GM21576 (cell line): ENCODE measurements around the gene HPRT1.
"Not testable (repeated sequence)": the region's sequence is repeated elsewhere in the genome, so short reads cannot be mapped to it uniquely, and the experiment has no call there.

ENCODE experiments used
- ATAC-seq: cut with Tn5 transposase; IDR thresholded peaks from one replicate; pipeline ENCODE4 v1.9.1; 2021; ENCODE audit warnings: mild to moderate bottlenecking, moderate library complexity; ENCODE audit not compliant: unreplicated experiment

HPRT1 gene, protein sequence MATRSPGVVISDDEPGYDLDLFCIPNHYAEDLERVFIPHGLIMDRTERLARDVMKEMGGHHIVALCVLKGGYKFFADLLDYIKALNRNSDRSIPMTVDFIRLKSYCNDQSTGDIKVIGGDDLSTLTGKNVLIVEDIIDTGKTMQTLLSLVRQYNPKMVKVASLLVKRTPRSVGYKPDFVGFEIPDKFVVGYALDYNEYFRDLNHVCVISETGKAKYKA

DNA sequence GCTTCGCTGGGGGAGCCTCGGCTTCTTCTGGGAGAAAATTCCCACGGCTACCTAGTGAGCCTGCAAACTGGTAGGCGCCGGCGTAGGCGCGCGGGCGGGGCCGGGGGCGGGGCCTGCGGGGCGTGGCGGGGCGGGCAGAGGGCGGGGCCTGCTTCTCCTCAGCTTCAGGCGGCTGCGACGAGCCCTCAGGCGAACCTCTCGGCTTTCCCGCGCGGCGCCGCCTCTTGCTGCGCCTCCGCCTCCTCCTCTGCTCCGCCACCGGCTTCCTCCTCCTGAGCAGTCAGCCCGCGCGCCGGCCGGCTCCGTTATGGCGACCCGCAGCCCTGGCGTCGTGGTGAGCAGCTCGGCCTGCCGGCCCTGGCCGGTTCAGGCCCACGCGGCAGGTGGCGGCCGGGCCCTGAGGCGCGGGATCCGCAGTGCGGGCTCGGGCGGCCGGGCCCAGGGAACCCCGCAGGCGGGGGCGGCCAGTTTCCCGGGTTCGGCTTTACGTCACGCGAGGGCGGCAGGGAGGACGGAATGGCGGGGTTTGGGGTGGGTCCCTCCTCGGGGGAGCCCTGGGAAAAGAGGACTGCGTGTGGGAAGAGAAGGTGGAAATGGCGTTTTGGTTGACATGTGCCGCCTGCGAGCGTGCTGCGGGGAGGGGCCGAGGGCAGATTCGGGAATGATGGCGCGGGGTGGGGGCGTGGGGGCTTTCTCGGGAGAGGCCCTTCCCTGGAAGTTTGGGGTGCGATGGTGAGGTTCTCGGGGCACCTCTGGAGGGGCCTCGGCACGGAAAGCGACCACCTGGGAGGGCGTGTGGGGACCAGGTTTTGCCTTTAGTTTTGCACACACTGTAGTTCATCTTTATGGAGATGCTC, at the start of gene HPRT1:
Gene HPRT1 (plus strand): TSS at position 161 of the 857 bp plus-strand sequence. CDS start 147 bp downstream, at position 308.
- ATAC-seq, result peak; percentile 91

DNA sequence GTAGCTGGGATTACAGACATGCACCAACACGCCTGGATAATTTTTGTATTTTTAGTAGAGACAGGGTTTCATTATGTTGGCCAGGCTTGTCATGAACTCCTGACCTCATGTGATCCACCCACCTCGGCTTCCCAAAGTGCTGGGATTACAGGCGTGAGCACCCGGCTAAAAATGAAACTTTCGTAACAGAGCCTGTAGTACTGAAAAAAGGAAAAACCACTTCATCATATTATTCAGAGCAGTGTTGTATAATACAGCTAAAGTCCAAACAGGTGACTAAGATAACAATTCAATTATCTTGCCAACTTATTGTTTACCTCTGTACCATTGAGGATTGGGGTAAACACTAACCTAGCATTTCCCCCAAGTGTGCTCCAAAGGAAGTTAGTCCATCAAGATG, 43.9 kb upstream of the HPRT1 start:
- no peak for ATAC-seq

DNA sequence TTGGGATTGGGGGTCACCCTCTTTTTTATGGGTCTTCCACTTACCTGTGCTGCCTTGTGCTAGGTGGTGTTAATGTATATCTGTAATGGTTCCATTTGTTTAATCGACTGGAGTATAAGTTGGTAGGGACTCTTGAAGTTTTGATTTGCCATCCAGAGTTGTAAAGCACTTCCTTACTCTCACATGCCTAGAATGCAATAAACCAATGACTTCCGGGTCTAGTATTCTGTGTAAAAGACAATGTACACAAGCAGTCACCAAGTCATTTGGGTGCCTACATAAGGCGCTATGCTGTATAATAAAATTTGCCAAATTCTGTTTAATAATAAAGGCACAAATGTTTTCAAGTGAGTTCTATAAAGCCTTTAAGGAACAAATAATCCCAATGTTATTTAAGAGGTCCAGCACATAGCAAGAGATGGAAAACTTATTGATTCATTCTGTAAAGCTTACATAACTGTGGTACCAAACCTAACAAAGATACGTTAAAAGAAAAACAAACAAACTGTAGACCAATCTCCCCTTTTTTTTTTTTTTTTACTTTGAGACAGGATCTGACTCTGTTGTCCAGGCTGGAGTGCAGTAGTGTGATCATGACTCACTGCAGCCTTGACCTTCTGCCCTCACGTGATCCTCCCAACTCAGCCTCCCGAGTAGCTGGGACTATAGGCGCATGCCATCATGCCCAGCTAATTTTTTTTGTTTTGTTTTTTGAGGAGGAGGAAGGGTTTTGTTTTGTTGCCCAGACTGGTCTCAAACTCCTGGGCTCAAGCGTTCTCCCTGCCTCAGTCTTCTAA, 41.5 kb upstream of the HPRT1 start:
- ATAC-seq, result no peak

DNA sequence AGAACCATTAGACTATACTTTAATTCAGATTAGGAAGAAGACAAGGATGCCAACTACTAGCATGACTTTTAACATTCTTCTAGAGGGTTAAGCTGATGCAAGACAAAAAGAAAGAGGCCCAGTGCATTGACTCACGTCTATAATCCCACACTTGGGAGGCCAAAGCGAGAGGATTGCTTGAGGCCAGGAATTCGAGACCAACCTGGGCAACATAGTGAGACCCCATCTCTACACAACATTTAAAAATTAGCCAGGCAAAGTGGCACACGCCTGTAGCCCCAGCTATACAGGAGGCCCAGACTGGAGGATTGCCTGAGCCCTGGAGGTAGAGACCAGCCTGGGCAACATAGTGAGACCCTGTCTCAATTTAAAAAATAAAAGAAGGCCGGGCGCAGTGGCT, 40.2 kb upstream of the HPRT1 start:
- ATAC-seq, result no peak

DNA sequence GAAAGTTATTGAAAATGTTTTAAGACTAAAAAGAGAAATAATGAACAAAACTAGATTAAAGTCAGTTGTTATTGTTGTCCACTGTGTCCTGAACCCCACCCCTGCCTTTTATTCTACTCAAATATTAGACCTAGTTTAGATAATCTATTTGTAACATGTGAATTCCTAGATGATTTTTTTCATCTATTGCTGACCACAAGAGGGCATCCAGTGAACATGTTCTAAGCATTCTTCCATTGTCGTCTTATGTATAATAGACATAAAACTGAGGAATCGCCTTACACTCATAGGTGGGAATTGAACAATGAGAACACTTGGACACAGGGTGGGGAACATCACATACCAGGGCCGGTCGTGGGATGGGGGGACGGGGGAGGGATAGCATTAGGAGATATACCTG, 36.4 kb upstream of the HPRT1 start:
- no peak for ATAC-seq

DNA sequence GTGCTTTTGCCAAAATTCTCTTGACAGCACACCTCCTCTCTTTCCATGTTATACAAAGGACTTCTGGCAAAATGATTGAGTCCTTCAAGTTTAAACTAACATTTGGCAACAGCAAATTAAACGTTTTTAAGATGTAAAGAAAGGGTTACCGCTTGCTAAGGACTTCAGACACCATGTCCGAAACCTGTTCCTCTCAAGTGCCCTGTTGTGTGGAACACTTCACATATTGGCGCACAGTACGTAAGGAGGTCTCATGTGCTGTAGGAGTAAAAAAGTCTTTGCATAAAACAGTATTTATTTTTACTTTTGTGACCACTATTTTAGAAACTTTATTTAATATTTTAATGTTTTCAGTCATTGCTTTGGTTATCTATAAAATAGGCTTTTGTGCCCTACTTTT, 33.7 kb upstream of the HPRT1 start:
- ATAC-seq, result no peak

DNA sequence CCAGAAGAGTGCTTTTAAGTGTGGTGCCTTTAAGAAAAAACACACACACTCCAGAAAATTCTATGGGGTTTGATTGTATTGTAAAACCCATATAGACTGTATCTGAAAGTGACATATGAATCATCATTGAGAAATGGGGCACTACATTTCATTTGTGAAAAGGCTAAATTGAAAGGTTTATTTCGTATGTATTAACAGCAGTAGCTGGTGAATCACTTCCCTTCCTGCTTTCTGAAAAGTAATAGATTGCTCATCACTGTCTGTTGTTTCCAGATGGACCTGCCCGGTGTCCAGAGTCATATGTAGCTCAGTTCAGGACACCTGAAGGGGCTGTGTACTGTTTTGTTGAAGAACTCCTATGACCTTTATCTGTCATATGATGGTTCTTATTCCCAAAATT, 28.1 kb upstream of the HPRT1 start:
- no peak for ATAC-seq

DNA sequence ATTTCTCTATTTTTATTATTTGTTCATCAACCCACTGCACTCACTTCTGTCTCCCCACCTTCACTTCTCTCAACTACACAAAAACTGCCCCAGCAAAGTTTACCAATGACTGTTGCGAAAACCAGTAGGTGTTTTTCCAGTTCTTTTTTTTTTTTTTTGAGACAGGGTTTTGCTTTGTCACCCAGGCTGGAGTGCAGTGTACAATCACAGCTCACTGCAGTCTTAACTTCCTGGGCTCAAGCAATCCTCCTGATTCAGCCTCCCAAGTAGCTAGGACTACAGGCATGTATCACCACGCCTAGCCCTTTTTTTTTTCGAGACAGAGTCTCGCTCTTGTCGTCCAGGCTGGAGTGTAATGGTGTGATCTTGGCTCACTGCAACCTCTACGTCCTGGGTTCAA, 24.1 kb upstream of the HPRT1 start:
- ATAC-seq, result no peak

DNA sequence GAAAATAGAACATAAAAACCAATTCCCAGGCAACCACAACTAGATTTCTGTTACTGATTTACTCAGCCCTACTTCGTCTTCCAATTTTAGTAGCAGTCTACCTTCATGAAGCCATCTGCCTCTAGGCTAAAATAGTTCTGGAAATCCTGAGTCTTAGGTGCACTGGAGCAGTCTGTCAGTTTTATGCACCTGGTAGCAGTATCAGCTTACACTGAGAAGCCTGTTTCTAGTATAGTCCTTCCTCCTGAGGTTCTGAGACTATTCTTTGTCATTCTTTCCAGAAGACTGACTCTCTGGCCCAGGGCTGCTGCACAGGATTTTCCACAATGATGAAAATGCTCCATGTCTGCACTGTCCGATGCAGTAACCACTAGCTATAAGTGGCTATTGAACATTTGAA, 16.9 kb upstream of the HPRT1 start:
- ATAC-seq, result no peak

DNA sequence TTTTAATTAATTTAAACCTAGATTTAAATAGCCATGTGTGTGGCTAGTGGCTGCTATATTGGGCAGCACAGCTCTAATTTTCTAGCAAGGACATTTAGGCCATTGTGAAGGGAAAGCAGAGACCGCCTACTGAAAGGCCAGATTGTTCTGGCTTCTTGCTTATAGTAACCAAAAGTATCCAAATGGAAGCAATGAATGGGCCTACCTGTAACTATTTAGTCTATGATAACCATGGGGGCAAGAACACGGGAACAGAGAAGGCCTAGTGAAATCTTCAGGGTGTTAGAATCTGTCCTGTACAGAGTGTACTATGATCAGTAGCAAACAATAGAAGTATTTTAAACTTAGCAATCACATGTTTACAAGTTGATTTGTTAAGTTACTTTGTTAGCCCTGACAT, 16.5 kb upstream of the HPRT1 start:
- ATAC-seq, result no peak

DNA sequence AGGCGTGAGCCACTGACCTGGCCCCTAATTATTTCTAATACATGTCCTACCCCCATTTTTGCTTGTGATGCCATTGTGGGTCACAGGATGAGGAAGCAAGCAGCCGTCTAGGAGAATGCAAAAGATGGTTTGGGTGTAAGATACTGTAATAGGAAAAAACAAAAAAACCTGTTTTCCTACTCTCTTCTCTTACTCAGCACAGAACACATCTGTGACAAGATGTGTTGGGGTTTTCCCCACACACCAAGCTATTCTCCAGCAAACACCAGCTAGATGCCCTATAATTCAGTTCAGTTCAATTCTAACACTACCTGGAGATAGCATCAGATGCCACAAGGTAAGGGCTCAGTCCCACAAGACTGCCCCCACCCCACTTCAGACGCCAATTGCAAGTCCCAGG, 15.3 kb upstream of the HPRT1 start:
- ATAC-seq, result no peak

DNA sequence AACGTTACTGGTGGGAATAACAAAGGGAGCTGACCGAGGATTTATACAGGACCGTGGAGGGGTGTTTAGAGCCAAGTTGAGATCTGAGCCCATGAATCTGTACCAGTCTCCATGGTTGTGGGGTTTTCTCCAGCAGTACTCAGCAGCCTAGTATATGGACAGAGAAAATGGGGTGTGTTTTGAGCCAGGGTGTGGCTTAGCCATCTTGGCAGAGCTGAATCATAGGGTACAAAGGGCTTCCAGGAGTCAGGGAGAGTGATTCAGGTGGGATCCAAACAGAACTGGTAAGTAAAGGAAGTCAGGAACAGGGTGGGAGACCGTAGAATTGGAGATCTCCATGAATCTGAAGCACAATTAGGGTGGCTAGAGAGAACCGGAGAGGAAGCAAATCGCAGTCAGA, 7.4 kb upstream of the HPRT1 start:
- no peak for ATAC-seq

DNA sequence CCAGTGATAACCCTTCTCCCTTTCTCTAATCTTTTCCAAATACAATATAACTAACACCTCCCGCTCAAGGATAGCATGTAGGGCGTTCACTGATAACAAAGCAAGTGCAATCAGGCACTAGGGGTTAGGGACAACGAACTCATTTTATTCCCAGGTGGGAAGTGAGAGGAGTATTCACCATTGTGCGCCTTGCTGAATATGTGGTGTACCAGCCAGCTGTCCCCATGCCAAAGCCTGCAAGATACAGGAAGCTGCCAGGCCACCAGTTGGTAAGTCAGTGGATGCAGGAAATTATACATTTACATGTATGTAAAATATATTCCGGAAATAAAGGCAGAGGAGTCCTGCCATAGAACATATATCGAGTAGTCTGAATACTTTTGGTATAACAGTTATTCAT, 6.3 kb upstream of the HPRT1 start:
- ATAC-seq, result no peak

DNA sequence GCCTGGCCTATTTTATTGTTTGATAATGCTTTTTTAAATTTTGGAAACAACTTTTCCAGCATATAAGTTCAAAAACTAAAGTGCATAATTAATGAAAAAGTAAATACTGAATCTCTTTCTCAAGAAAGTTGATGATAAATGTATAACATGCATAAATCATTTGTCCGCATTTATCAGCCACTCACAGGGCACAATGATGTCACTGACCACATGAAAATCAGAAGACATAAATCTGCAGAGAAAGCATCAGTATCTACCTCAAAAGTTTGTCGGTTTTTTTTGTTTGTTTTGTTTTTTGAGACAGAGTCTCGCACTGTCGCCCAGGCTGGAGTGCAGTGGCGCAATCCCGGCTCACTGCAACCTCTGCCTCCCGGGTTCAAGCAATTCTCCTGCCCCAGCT, 5.5 kb upstream of the HPRT1 start:
- no peak for ATAC-seq

DNA sequence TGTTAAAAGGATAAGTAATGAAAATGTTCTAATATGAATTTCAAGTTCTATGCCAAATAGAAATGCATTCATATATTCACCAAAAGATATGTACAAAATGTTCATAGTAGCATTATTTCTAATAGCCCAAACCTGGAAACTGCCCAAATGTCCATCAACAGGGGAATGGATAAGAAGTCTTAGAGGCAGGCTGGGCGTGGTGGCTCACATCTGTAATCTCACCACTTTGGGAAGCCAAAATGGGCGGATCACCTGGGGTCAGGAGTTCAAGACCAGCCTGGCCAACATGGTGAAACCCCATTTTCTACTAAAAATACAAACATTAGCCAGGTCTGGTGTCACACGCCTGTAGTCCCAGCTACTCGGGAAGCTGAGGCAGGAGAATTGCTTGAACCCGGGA, 2.3 kb upstream of the HPRT1 start:
- no peak for ATAC-seq

DNA sequence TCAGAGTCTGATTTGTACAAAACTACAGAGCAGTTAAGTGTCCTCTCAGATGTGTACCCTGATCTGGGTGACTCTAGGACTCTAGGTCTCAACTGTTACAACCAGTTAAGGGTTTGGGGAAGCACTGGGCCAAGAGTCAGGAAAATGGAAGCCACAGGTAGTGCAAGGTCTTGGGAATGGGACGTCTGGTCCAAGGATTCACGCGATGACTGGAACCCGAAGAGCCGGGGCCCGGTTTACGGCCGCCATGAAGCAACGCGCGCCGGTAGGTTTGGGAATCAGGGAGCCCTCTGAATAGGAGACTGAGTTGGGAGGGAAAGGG, 321 bp upstream of the HPRT1 start:
- ATAC-seq, result peak; percentile 7

DNA sequence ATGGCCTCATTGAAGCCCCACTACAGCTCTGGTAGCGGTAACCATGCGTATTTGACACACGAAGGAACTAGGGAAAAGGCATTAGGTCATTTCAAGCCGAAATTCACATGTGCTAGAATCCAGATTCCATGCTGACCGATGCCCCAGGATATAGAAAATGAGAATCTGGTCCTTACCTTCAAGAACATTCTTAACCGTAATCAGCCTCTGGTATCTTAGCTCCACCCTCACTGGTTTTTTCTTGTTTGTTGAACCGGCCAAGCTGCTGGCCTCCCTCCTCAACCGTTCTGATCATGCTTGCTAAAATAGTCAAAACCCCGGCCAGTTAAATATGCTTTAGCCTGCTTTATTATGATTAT, 876 bp downstream of the HPRT1 start:
- ATAC-seq, result no peak

DNA sequence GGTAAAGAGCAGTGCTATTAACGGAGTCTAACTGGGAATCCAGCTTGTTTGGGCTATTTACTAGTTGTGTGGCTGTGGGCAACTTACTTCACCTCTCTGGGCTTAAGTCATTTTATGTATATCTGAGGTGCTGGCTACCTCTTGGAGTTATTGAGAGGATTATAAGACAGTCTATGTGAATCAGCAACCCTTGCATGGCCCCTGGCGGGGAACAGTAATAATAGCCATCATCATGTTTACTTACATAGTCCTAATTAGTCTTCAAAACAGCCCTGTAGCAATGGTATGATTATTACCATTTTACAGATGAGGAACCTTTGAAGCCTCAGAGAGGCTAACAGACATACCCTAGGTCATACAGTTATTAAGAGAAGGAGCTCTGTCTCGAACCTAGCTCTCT, 1.5 kb downstream of the HPRT1 start:
- no peak for ATAC-seq

DNA sequence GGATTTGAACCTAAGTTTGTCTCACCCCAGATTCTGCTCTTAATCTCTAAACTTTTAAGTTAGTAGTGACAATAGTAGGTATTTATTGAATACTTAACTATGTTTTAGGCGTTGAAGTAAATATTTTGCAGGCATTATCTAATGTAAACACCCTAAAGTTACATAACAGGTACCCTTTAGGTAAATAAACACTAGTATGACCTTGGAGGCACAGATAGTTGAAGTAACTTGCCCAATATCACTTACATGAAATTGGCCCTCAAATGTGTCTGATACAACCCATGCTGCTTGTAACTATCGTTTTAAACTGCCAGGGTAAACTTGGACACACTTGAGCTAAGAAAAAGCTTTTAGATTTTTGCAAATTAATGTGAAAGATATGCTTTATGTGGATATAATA, 3.0 kb downstream of the HPRT1 start:
- no peak for ATAC-seq

DNA sequence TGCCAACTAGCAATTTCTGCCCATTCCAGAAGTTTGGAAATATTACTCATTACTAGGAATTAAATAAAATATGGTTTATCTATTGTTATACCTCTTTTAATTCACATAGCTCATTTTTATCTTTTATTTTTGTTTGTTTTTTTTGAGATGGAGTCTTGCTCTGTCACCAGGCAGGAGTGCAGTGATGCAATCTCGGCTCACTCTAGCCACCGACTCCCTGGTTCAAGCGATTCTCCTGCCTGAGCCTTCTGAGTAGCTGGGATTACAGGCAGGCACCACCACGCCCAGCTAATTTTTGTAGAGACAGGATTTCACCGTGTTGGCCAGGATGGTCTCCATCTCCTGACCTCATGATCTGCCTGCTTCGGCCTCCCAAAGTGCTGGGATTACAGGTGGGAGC, 4.5 kb downstream of the HPRT1 start:
- ATAC-seq, result not testable (repeated sequence)

DNA sequence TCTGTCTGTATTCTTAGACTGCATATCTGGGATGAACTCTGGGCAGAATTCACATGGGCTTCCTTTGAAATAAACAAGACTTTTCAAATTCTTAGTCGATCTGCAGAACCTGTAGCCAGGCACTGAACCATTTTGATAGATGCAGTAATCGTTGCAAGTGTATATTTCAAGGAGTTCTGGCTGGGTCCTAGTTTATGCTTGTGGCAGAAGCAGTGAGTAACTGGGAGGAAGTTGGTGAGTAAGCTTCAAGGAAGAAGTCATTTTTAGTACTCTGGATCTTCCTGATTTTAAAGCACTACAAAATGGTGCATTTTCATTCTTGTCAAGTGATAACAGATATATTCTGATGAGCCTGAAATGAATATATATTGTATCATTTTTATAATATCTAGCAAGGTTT, 9.5 kb downstream of the HPRT1 start:
- no peak for ATAC-seq

DNA sequence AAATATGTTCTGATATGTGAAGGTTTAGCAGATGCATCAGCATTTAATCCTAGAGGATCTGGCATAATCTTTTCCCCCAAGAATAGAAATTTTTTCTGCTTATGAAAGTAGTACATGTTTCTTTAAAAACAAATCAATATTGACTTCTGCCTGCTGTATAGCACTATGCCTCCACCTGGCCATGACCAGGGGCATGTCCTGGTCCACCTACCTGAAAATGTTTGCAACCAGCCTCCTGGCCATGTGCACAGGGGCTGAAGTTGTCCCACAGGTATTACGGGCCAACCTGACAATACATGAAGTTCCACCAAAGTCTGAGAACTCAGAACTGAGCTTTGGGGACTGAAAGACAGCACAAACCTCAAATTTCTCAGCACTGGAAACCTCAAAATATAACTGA, 10.0 kb downstream of the HPRT1 start:
- ATAC-seq, result no peak
